Stimulated activated CD8-positive, alpha-beta memory T cell treated with anti-CD3 and anti-CD28 coated beads, Interleukin-15, amount 100 ng/mL, for 1 hour (primary cell): ENCODE measurements around the gene IPO8.
"Not testable (repeated sequence)": the region's sequence is repeated elsewhere in the genome, so short reads cannot be mapped to it uniquely, and the experiment has no call there.

Experiments used
- DNase-seq: peaks from one replicate; pipeline ENCODE4 v3.0.0-alpha.2; 2020; ENCODE audit warnings: low read depth

Gene IPO8

DNA sequence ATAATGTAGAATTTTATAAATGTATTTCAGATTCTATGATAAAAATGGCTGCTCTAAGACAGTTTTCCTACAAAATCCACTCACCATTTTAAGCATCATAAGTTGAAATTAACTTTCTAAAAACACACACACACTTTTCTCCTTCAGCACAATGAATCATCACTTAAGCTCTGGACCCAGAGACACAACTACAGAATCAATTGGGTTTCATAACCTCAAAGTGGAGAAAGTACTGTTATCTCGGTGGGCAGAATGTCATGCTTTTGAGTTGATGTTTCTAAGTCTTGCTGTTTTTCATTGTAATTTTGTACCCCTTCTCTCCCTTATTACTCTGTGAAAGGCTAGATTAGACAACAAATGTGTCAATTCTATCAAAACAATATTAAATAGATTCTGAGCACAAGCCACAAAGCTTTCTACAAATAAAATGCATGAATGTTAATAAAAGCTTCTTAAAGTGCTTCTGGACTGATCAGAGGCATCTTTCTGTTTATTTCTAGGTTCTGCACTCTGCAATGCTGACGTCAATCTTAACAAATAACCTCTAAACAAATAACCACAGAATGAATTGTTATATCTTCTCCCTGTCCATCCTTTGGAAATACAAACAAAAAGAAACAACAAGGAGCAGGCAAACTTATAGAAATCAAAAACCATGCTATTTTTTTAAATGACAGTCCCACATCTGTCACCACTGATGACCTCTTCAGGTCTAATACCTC lies 8.2 kb downstream of the IPO8 start:
- no peak for DNase-seq

DNA sequence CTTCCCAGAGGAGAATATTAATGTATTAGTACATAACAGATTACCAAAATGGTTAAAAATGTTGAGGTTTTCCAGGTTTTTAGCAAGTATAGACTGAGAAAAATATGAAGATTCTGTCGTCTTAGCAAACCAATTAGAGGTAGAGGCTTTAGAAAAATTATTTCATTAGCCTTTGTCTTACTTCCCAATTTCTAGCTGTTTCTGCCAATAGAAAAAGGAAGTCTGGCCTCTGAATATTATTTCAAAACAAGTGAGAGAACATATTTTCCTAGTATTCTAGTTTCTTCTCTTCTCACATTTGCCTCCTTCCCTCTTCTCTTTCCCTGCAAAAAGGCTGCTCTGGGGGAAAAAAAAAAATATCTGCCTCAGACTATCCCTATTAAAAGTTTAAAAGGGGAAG lies 16.4 kb downstream of the IPO8 start:
- no peak for DNase-seq

- no peak for DNase-seq
These were observed 17.4 kb downstream of the IPO8 start for GRCh38 chr12:30678221-30678620.

DNA sequence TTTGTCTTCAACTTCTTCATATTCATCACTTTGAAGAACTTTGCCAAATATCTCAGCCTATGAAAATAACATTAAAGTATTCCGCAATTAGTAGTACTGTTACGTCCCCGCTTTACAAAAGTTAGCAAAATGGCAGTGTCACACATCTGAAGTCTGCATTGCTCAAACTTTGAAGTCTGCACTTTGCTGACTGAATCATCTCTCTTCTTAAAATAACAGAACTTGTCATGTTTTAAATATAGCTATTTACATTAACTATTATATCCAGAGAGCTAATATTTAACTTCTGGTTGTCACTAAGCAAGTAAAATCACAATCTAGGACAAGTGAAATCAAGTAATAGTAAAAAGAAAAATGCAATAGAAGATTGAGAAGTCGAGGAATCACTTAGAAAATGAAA lies 34.5 kb downstream of the IPO8 start:
- no peak for DNase-seq

- no peak for DNase-seq
These were observed 43.5 kb downstream of the IPO8 start for GRCh38 chr12:30652034-30652696.

- DNase-seq: no peak
These were observed 48.8 kb downstream of the IPO8 start for GRCh38 chr12:30646821-30647220.

DNA sequence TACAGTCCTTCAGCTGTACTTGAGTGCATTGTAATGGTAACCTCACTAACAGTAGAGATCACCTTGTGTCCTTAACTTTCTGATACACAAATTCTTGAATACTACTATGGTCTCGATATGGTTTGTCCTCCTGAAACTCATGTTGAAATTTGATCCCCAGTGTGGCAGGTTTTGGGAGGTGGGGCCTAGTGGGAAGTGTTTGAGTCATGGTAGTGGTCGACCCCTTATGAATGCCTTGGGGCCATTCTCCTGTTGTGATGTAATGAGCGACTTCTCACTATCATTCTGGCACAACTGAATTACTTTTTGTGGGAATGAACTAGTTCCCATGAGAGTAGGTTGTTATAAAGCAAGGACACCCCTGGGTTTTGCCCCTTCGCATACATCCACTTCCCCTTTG lies 52.3 kb downstream of the IPO8 start:
- no peak for DNase-seq

- no peak for DNase-seq
These were observed 55.3 kb downstream of the IPO8 start for GRCh38 chr12:30640392-30640791.

DNA sequence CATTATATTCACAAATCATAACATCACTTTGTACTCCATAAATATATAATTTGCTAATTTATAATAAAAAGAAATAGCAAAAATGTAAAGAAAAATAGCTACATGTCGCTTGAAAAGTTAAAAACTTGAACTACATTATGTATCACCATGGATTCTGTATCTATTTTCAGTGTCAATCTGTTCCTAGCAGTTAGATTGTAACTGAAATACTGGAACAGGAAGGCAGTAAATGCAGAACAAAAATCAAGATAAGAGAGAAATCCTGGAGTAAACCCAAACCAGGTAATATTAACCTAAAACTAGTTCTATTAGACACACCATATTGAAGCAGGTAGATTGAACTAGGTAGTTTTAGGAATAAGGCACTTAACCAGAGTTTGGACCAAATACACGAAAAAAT lies 60.3 kb downstream of the IPO8 start:
- DNase-seq: no peak

DNA sequence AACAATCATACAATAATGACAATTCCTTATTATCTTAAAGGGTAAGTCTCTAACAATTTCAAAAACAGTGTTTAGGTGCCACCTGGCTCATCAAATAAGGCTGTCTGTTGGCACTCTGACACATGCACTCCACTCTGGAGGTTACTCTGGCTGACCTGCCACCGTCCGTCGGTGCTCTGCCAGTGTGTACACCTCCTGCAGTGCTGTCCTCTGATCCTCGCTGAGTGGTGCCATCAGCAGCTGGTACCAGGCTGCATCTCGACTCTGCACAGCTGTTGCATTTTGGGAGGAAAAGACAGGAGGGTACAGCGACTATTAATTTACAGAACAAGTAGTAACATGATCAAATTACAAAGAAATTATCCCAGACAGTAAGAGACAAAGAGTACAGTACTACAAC lies 63.9 kb downstream of the IPO8 start:
- DNase-seq: no peak

- no peak for DNase-seq
These were observed 64.7 kb downstream of the IPO8 start for GRCh38 chr12:30630979-30631285.

DNA sequence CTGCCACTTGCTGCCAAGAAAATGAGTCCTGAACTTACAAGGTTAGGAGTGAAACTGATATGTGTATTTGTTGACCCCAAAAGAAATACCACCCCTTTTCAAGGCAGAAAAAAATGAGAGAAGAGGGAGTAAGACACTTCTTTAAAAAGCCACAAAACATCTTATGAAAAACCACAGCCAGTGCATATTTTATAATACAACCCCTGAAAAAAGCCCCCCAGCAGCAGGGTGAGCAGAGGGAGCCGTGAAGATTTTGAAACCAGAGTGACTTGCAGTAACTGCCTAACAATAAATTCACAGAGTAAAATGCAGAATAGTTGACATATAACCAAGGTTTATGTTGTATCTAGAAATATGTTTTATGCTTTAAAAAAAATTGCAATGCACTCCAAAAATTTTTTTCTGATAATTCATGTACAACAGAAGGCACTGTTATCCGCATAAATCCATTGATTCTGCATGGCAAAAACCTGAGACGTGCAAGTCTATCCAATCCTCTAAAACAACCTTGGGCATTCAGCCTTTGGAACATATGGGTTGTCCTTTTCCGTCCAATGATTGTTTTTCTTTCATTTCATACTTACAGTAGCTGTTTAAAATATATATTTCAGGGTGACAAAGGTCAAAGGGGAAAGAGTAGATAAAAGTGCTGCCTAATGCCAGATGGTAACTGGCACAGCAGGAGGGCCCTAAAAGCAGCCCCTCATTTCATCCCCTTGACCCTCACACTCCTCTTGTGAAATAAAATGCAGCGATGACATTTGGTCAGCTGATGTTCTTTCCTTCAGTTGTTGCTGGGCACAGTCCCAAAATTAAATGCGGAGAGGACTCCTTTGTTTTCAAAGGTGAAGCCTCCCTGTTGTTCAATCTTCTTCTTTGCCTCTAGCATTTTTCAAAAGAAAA lies 65.3 kb downstream of the IPO8 start:
- no peak for DNase-seq

- DNase-seq: no peak
These were observed 68.8 kb downstream of the IPO8 start for GRCh38 chr12:30626847-30627246.

GRCh38 chr12:30624009-30624408 lies 71.7 kb downstream of the IPO8 start:
- no peak for DNase-seq

- no peak for DNase-seq
These were observed 73.2 kb downstream of the IPO8 start for GRCh38 chr12:30622509-30622908.

DNA sequence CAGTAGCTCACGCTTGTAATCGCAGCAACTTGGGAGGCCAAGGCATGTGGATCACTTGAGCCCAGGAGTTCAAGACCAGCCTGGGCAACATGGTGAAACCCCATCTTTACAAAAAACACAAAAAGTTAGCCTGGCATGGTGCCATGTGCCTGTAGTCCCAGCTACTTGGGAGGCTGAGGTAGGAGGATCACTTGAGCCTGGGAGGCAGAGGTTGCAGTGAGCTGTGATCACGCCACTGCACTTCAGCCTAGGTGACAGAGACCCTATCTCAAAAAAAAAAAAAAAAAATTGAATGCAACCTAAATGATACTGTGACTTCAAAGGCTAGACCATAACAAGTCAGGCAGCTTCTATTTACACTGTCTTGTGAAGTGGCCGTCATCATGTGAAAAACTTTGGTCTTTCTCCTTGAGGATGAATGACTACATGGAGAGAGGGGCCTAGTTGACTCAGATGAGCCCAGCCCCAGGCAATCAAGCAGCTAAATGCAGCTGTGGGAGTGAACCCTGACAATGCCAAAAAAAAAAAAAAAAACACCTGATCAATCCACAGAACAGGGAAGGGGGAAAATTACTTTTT lies 73.9 kb downstream of the IPO8 start:
- DNase-seq: not testable (repeated sequence)

GRCh38 chr12:30617346-30618016 lies 78.2 kb downstream of the IPO8 start:
- no peak for DNase-seq

GRCh38 chr12:30614031-30614430 lies 81.6 kb downstream of the IPO8 start:
- no peak for DNase-seq

DNA sequence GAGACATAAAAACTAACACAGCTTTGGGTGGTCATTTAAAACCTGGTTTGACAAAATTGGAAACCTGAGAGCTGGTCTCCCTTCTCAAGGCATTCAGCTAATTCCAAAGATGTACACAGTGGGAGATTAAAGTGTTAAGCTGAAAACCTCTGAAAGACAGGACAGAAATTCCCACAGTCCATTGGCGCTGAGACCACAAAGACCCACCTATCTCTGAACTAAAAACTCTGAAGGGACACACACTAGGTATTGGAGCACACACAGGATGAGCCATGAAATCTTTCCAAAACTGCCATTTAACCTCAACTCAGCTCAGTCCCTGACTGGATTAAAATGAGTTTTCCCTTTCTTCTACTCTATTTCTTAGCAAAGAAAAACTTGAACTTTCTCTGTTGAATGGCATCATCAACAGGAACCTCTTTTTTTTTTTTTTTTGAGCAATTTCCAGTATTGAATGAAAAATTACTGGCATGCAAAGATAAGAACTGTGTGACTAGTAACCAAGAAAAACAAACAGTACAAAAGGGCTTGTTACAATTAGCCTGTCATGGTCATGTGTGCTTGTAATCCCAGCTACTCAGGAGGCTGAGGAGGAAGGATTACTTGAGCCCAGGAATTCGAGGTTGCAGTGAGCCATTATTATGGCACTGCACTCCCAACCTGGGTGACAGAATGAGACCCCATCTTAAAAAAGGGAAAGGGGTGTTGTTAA lies 82.4 kb downstream of the IPO8 start:
- no peak for DNase-seq

DNA sequence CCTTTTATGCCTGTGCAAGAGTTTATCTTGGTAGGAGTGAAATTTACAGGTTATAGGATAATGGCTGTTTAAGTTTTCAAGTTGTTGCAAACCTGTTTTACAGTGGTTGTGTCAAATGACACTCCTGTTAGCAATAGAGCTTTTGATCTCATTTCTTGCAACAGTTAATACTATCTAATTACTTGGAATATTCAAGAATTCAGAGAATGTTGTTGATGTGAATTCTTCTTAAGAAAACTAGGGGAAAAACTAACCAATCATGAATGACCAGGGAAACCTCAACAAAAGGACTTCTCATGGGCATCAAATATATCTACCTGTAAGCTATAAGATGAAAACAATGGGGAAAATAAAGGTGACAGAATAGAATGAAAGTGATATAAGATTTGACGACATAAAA lies 85.0 kb downstream of the IPO8 start:
- no peak for DNase-seq

DNA sequence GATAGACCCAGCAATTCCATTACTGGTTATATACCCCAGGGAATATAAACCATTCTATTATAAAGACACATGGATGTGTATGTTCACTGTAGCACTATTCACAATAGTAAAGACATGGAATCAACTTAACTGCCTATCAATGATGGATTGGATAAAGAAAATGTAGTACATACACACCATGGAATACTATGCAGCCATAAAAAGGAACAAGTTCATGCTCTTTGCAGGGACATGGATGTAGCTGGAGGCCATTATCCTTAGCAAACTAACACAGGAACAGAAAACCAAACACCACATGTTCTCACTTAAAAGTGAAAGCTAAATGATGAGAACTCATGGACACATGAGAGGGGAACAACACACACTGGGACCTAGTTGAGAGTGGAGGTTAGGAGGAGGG lies 85.8 kb downstream of the IPO8 start:
- DNase-seq: not testable (repeated sequence)

DNA sequence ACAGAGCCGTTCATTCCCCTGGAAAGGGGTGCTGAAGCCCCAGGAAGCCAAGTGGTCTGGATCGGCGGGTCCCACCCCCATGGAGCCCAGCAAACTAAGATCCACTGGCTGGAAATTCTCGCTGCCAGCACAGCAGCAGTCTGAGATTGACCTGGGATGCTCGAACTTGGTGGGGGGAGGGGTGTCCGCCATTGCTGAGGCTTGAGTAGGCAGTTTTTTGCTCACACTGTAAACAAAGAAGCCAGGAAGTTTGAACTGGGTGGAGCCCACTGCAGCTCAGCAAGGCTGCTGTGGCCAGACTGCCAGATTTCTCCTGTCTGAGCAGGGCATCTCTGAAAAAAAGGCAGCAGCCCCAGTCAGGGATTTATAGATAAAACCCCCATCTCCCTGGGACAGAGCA lies 91.4 kb downstream of the IPO8 start:
- DNase-seq: not testable (repeated sequence)
